Naive thymus-derived CD8-positive, alpha-beta T cell (primary cell): ENCODE results near the gene MYZAP. TPM values are rescaled to one million over a fixed set of nuclear protein-coding genes. Genes with fewer than 3 reads are reported as not detected.

Source experiments
- ATAC-seq, 2 donors: fragments of 150-1000 bp; cut with Tn5 transposase in 1 of 2; sonication (Bioruptor Pico), chemical (Tn5 transposase) in 1 of 2; 1 replicate in 1 of 2; 2 replicates in 1 of 2; pipeline ENCODE4 v1.10.0; 2021; ENCODE audit warnings: mild to moderate bottlenecking in 2 of 2, moderate library complexity in 2 of 2
- POLR2A ChIA-PET: fragments of 350-600 bp; sonication (Branson Sonifier 250); formaldehyde crosslinking; loops from one replicate; lab custom pipeline; 2021; ENCODE audit warnings: antibody characterized with exemption; lab: Charles Lee
- DNase-seq, 10 donors: peaks; one replicate each; pipeline versions ENCODE4 v3.0.0 to v3.0.0-alpha.2; 2020 to 2022
- H3K27ac Mint-ChIP-seq, 10 donors: one replicate each; pipeline ENCODE4 v1.8.0; 2020 to 2022; ENCODE audit warnings: mild to moderate bottlenecking in 10 of 10, mixed read lengths in 10 of 10, moderate library complexity in 4 of 10, inconsistent platforms in 1 of 10
- H3K27me3 Mint-ChIP-seq, 5 donors: one replicate each; pipeline ENCODE4 v1.8.0; 2021 to 2022; ENCODE audit warnings: mixed read lengths in 5 of 5
- H3K36me3 Mint-ChIP-seq, 3 donors: one replicate each; pipeline ENCODE4 v1.8.0; 2020 to 2022; ENCODE audit warnings: mixed read lengths in 3 of 3, mild to moderate bottlenecking in 2 of 3, inconsistent platforms in 1 of 3
- H3K4me1 Mint-ChIP-seq, 4 donors: one replicate each; pipeline ENCODE4 v1.8.0; 2021 to 2022; ENCODE audit warnings: mixed read lengths in 4 of 4
- H3K4me3 Mint-ChIP-seq, 10 donors: one replicate each; pipeline ENCODE4 v1.8.0; 2020 to 2022; ENCODE audit warnings: mild to moderate bottlenecking in 10 of 10, mixed read lengths in 10 of 10, moderate library complexity in 6 of 10, inconsistent platforms in 1 of 10
- H3K9me3 Mint-ChIP-seq, 9 donors: one replicate each; pipeline ENCODE4 v1.8.0; 2020 to 2022; ENCODE audit warnings: mixed read lengths in 9 of 9, mild to moderate bottlenecking in 3 of 9, inconsistent platforms in 1 of 9, moderate library complexity in 1 of 9
- polyA plus RNA-seq, 3 donors: library from polyadenylated mRNA; unstranded; fragments of 300-500 nt; fragmentation: Illumina TruSeq; gene quantifications; one replicate each; pipeline ENCODE4 v1.2.3, GENCODE V29; 2021
- total RNA-seq, 8 experiments: library from RNA in 2 of 8; stranded (reverse) in 2 of 8; gene quantifications; one replicate each; pipeline ENCODE4 v1.2.3 and lab custom pipeline; 2021 to 2026

The MYZAP gene
- total and polyA plus RNA-seq, 5 experiments from 2014 or later: 0.20 to 0.26 TPM; not detected in 3

DNA sequence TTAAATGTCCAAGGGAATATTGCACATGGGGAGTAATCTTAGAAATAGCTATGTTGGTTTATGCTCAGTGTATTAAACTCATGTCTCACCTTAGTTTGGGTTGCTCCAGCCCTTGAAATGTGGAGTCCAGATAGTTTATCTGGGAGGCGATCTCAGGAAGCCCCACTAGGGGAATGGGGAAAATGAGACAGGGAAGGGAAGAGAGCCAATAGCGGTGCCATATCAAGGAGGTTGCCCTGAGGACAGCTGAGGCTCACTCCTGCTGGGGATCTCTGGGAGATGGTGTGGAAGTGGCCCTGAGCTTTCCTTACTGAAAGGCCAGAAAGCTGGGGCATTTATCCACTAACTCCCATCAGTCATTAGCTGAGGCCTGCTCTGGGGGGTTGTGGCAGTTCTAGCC is 71.6 kb downstream of the MYZAP start:
- Mint-ChIP-seq H3K4me3 (no peak overlapping the region), H3K4me1 (no peaks in the 10 kb centered on the region), H3K9me3 (no peaks in the 10 kb centered on the region), H3K27ac (no peak overlapping the region), H3K36me3 (no peaks in the 10 kb centered on the region), H3K27me3 (peaks cover 0 to 15% (median 1%) of the 10 kb centered on the region in 5 donors)
- DNase-seq (no peak), ATAC-seq (no peak)
- POLR2A ChIA-PET: no interaction called here

- peaks cover 0 to 10% (median 2%) of the 10 kb centered on the region in 5 donors for H3K27me3 Mint-ChIP-seq
- POLR2A ChIA-PET: no interaction called here
- ATAC-seq: no peak
- no peaks in the 10 kb centered on the region for H3K4me1 Mint-ChIP-seq
- no peaks in the 10 kb centered on the region for H3K9me3 Mint-ChIP-seq
- no peaks in the 10 kb centered on the region for H3K36me3 Mint-ChIP-seq
- no peak overlapping the region for H3K4me3 Mint-ChIP-seq
- no peak for DNase-seq
- H3K27ac Mint-ChIP-seq: peak overlapping the region in 1 of 10 donors; percentile 12
Measured at GRCh38 chr15:57665194-57665593, 73.5 kb downstream of the MYZAP start.

DNA sequence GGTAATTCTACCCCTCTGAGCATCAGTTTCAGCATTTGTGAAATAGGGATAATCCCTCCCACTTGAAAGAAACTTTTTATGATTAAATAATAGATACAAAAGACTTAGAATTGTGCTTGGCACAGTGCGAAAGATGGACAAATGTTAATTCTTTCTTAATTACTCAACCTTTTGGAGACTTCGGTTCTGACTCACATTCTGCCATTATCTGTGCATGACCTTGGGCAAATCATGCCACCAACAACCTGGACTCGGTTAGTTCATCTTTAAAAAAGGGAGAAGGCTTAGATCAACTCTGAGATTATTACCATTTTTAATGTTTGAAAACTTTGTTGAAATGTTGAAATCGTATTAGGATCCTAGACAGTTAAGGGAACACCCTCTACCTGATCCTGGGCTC is 74.2 kb downstream of the MYZAP start:
- H3K4me3 Mint-ChIP-seq: no peak overlapping the region
- ATAC-seq: no peak
- POLR2A ChIA-PET: no interaction called here
- no peak for DNase-seq
- H3K4me1 Mint-ChIP-seq: no peaks in the 10 kb centered on the region
- H3K9me3 Mint-ChIP-seq: no peaks in the 10 kb centered on the region
- no peak overlapping the region for H3K27ac Mint-ChIP-seq
- H3K27me3 Mint-ChIP-seq: peaks cover 0 to 11% (median 5%) of the 10 kb centered on the region in 5 donors
- no peaks in the 10 kb centered on the region for H3K36me3 Mint-ChIP-seq

- no peaks in the 10 kb centered on the region for H3K9me3 Mint-ChIP-seq
- peak in 2 of 10 donors; percentile 20 to 21 for DNase-seq
- no peaks in the 10 kb centered on the region for H3K4me1 Mint-ChIP-seq
- no peaks in the 10 kb centered on the region for H3K36me3 Mint-ChIP-seq
- POLR2A ChIA-PET: interaction anchor here (0.8 kb wide), 1 partner anchor 36 kb away, joined by 3 read pairs; no protein-coding TSS in a partner anchor
- H3K4me3 Mint-ChIP-seq: no peak overlapping the region
- H3K27me3 Mint-ChIP-seq: peaks cover 0 to 17% (median 3%) of the 10 kb centered on the region in 5 donors
- no peak overlapping the region for H3K27ac Mint-ChIP-seq
- ATAC-seq: no peak
Measured at GRCh38 chr15:57667171-57667849, 75.6 kb downstream of the MYZAP start.

DNA sequence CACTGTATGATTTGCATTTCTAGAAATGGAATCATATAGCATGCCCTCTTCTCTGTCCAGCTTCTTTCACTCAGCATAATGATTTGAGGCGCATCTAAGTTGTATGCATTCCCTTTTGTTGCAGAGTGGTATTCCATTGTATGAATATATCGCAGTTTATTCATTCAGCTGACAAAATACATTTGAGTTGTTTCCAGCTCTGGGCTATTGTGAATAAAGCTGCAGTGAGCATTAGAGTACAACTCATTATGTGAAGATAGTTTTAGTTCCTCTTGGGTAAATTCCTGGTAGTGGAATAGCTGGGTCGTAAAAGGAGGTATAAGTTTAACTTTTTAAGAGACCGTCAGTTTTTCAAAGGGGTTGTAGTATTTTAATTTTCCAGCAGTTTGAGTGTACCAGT is 76.3 kb downstream of the MYZAP start:
- peaks cover 3 to 24% (median 4%) of the 10 kb centered on the region in 5 donors for H3K27me3 Mint-ChIP-seq
- no peak overlapping the region for H3K4me3 Mint-ChIP-seq
- H3K27ac Mint-ChIP-seq: no peak overlapping the region
- no peaks in the 10 kb centered on the region for H3K9me3 Mint-ChIP-seq
- DNase-seq (no peak), ATAC-seq (no peak)
- no peaks in the 10 kb centered on the region for H3K4me1 Mint-ChIP-seq
- POLR2A ChIA-PET: interaction anchor here (0.7 to 0.8 kb wide), 2 partner anchors 35 to 38 kb away, joined by 3 read pairs; no protein-coding TSS in a partner anchor
- H3K36me3 Mint-ChIP-seq: no peaks in the 10 kb centered on the region

- ATAC-seq (no peak), DNase-seq (no peak)
- H3K9me3 Mint-ChIP-seq: no peaks in the 10 kb centered on the region
- H3K4me3 Mint-ChIP-seq: no peak overlapping the region
- H3K36me3 Mint-ChIP-seq: no peaks in the 10 kb centered on the region
- H3K27ac Mint-ChIP-seq: no peak overlapping the region
- H3K27me3 Mint-ChIP-seq: peaks cover 7 to 51% (median 13%) of the 10 kb centered on the region in 5 donors
- no peaks in the 10 kb centered on the region for H3K4me1 Mint-ChIP-seq
- POLR2A ChIA-PET: no interaction called here
Measured at GRCh38 chr15:57671636-57672035, 79.9 kb downstream of the MYZAP start.

- peaks cover 0 to 5% (median 3%) of the 10 kb centered on the region in 4 donors for H3K4me1 Mint-ChIP-seq
- H3K27ac Mint-ChIP-seq: no peak overlapping the region
Measured at GRCh38 chr15:57675481-57676181, 83.9 kb downstream of the MYZAP start.

GRCh38 chr15:57676585-57676984 is 84.9 kb downstream of the MYZAP start:
- no peak overlapping the region for H3K4me3 Mint-ChIP-seq
- DNase-seq (no peak), ATAC-seq (no peak)
- no peak overlapping the region for H3K27ac Mint-ChIP-seq
- no peaks in the 10 kb centered on the region for H3K36me3 Mint-ChIP-seq
- H3K4me1 Mint-ChIP-seq: peaks cover 0 to 5% (median 3%) of the 10 kb centered on the region in 4 donors
- peaks cover 7 to 40% (median 15%) of the 10 kb centered on the region in 5 donors for H3K27me3 Mint-ChIP-seq
- peaks cover 0 to 3% (median 0%) of the 10 kb centered on the region in 9 donors for H3K9me3 Mint-ChIP-seq
- POLR2A ChIA-PET: no interaction called here

More at GRCh38 chr15:57675481-57676181, 83.9 kb downstream of the MYZAP start:
- Mint-ChIP-seq H3K4me3 (no peak overlapping the region), H3K27me3 (peaks cover 7 to 45% (median 15%) of the 10 kb centered on the region in 5 donors), H3K36me3 (no peaks in the 10 kb centered on the region), H3K9me3 (peaks cover 0 to 3% (median 0%) of the 10 kb centered on the region in 9 donors)
- DNase-seq (no peak), ATAC-seq (no peak)
- POLR2A ChIA-PET: no interaction called here

GRCh38 chr15:57677204-57677603 is 85.5 kb downstream of the MYZAP start:
- Mint-ChIP-seq H3K27me3 (peaks cover 7 to 35% (median 15%) of the 10 kb centered on the region in 5 donors), H3K4me3 (no peak overlapping the region), H3K9me3 (peaks cover 0 to 3% (median 0%) of the 10 kb centered on the region in 9 donors), H3K36me3 (no peaks in the 10 kb centered on the region), H3K27ac (no peak overlapping the region), H3K4me1 (peaks cover 0 to 5% (median 3%) of the 10 kb centered on the region in 4 donors)
- POLR2A ChIA-PET: no interaction called here
- DNase-seq (no peak), ATAC-seq (no peak)

- H3K27ac Mint-ChIP-seq: no peak overlapping the region
- peaks cover 0 to 3% (median 0%) of the 10 kb centered on the region in 9 donors for H3K9me3 Mint-ChIP-seq
- H3K4me3 Mint-ChIP-seq: no peak overlapping the region
- DNase-seq: no peak
- no peak for ATAC-seq
- peaks cover 0 to 1% (median 0%) of the 10 kb centered on the region in 3 donors for H3K36me3 Mint-ChIP-seq
- POLR2A ChIA-PET: no interaction called here
- peaks cover 0 to 5% (median 3%) of the 10 kb centered on the region in 4 donors for H3K4me1 Mint-ChIP-seq
- peaks cover 3 to 12% (median 7%) of the 10 kb centered on the region in 5 donors for H3K27me3 Mint-ChIP-seq
Measured at GRCh38 chr15:57680021-57680420, 88.3 kb downstream of the MYZAP start.

DNA sequence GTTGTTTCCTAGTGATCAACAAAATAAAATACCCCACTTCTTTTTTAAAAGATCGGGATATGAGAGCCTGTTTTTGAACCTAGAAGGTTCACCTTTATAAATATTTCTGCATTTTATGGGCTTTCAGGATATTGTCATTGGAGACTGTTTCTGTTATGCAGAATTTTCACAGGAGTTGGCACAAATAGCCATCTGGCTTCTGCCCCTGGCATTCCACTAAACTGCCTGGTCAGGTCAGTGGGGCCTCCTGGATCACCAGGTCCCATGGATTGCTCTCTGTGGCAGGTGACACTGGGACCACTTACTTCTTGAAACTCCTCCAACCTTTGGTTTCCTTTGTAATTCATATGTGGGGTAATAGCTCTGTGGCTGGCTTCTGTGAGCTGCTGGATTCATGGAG is 89.3 kb downstream of the MYZAP start:
- H3K27ac Mint-ChIP-seq: no peak overlapping the region
- no peak for DNase-seq
- peaks cover 0 to 5% (median 2%) of the 10 kb centered on the region in 5 donors for H3K27me3 Mint-ChIP-seq
- POLR2A ChIA-PET: no interaction called here
- no peak for ATAC-seq
- peaks cover 0 to 3% (median 0%) of the 10 kb centered on the region in 9 donors for H3K9me3 Mint-ChIP-seq
- peaks cover 0 to 1% (median 0%) of the 10 kb centered on the region in 3 donors for H3K36me3 Mint-ChIP-seq
- peaks cover 0 to 5% (median 3%) of the 10 kb centered on the region in 4 donors for H3K4me1 Mint-ChIP-seq
- no peak overlapping the region for H3K4me3 Mint-ChIP-seq

DNA sequence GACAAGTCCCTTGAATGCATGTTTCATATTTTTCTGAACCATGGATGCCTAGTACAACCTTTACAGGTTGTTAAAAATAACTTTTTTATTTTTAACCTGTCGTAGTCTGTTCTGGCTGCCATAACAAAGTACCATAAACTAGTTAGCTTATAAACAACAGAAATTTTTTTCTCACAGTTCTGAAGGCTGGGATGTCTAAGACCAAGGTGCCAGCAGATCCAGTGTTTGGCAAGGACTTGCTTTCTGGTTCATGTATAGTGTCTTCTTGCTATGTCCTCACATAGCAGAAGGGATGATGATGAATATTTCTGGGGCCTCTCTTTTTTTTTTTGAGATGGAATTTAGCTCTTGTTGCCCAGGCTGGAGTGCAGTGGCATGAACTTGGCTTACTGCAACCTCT is 91.8 kb downstream of the MYZAP start:
- Mint-ChIP-seq H3K27ac (no peak overlapping the region), H3K4me1 (peaks cover 0 to 5% (median 3%) of the 10 kb centered on the region in 4 donors), H3K4me3 (no peak overlapping the region), H3K9me3 (peaks cover 0 to 3% (median 0%) of the 10 kb centered on the region in 9 donors), H3K27me3 (peaks cover 0 to 5% (median 2%) of the 10 kb centered on the region in 5 donors), H3K36me3 (peaks cover 0 to 1% (median 0%) of the 10 kb centered on the region in 3 donors)
- POLR2A ChIA-PET: no interaction called here
- no peak for DNase-seq
- no peak for ATAC-seq
